Measurements from ENCODE around the gene BCL2L13. TPM values are rescaled to one million over a fixed set of nuclear protein-coding genes. Genes with fewer than 3 reads are reported as not detected.

BCL2L13 gene
- total RNA-seq, 2 experiments from 2014 or later: 36.1 to 38.3 TPM

- ChIA-PET CTCF (interaction anchor here (0.7 to 1.5 kb wide), 3 partner anchors 18 to 35 kb away, joined by 3 read pairs; no protein-coding TSS in a partner anchor), POLR2A (no interaction called here)
- Mint-ChIP-seq H3K4me3 (peak overlapping the region; percentile 43), H3K27ac (peak overlapping the region; percentile 91), H3K4me1 (ENCODE audit: low read depth) (peaks cover 19% of the 10 kb centered on the region), H3K9me3 (no peaks in the 10 kb centered on the region), H3K27me3 (no peaks in the 10 kb centered on the region), H3K36me3 (ENCODE audit: low read depth) (peaks cover 26% of the 10 kb centered on the region)
- DNase-seq (peak; percentile 66), ATAC-seq (peak; percentile 98)
- TF ChIP-seq CTCF (IDR thresholded peaks at IDR 0.05): no peak
- intact Hi-C loops (cut with micrococcal nuclease): loop anchor here (5.0 kb wide), 1 partner anchor 69 kb away; the partner anchor contains the start of gene BCL2L13
Measured at GRCh38 chr22:17705951-17706900, 67.7 kb downstream of the BCL2L13 start.

- peaks cover 26% of the 10 kb centered on the region for H3K36me3 Mint-ChIP-seq (ENCODE audit: low read depth)
- ATAC-seq (no peak), DNase-seq (no peak)
- no peaks in the 10 kb centered on the region for H3K27me3 Mint-ChIP-seq
- POLR2A ChIA-PET: no interaction called here
- intact Hi-C loops (cut with micrococcal nuclease): loop anchor here (5.0 kb wide), 1 partner anchor 70 kb away; the partner anchor contains the start of gene BCL2L13
- no peak overlapping the region for H3K4me3 Mint-ChIP-seq
- no peaks in the 10 kb centered on the region for H3K9me3 Mint-ChIP-seq
- TF ChIP-seq CTCF (IDR thresholded peaks at IDR 0.05): no peak
- H3K27ac Mint-ChIP-seq: peak overlapping the region; percentile 28
- CTCF ChIA-PET: interaction anchor here (0.8 to 1.5 kb wide), 2 partner anchors 28 to 34 kb away, joined by 3 read pairs; no protein-coding TSS in a partner anchor
- peaks cover 19% of the 10 kb centered on the region for H3K4me1 Mint-ChIP-seq (ENCODE audit: low read depth)
Measured at GRCh38 chr22:17706947-17707346, 68.4 kb downstream of the BCL2L13 start.

- Mint-ChIP-seq H3K4me1 (ENCODE audit: low read depth) (peaks cover 19% of the 10 kb centered on the region), H3K36me3 (ENCODE audit: low read depth) (peaks cover 26% of the 10 kb centered on the region), H3K9me3 (no peaks in the 10 kb centered on the region), H3K27me3 (no peaks in the 10 kb centered on the region), H3K4me3 (no peak overlapping the region), H3K27ac (no peak overlapping the region)
- TF ChIP-seq CTCF (IDR thresholded peaks at IDR 0.05): no peak
- intact Hi-C loops (cut with micrococcal nuclease): loop anchor here (5.0 kb wide), 1 partner anchor 70 kb away; the partner anchor contains the start of gene BCL2L13
- DNase-seq: no peak
- ChIA-PET CTCF (interaction anchor here (0.8 to 1.5 kb wide), 2 partner anchors 28 to 34 kb away, joined by 3 read pairs; no protein-coding TSS in a partner anchor), POLR2A (no interaction called here)
- ATAC-seq: no peak
Measured at GRCh38 chr22:17707526-17707925, 69.0 kb downstream of the BCL2L13 start.

- Mint-ChIP-seq H3K27ac (no peak overlapping the region), H3K27me3 (no peaks in the 10 kb centered on the region), H3K4me1 (ENCODE audit: low read depth) (peaks cover 18% of the 10 kb centered on the region), H3K36me3 (ENCODE audit: low read depth) (peaks cover 18% of the 10 kb centered on the region), H3K4me3 (no peak overlapping the region), H3K9me3 (no peaks in the 10 kb centered on the region)
- ChIA-PET POLR2A (interaction anchor here (0.7 kb wide), 1 partner anchor 132 kb away, joined by 3 read pairs; no protein-coding TSS in a partner anchor), CTCF (no interaction called here)
- ATAC-seq (no peak), DNase-seq (no peak)
- no peak for TF ChIP-seq CTCF (IDR thresholded peaks at IDR 0.05)
- intact Hi-C loops (cut with micrococcal nuclease): no loop called here
Measured at GRCh38 chr22:17710023-17710422, 71.5 kb downstream of the BCL2L13 start.

- CTCF ChIA-PET: no interaction called here
- no peak overlapping the region for H3K27ac Mint-ChIP-seq
- POLR2A ChIA-PET: interaction anchor here (0.7 kb wide), 1 partner anchor 123 kb away, joined by 3 read pairs; no protein-coding TSS in a partner anchor
- no peak overlapping the region for H3K4me3 Mint-ChIP-seq
- ATAC-seq (no peak), DNase-seq (no peak)
- no peaks in the 10 kb centered on the region for H3K27me3 Mint-ChIP-seq
- H3K36me3 Mint-ChIP-seq (ENCODE audit: low read depth): peaks cover 9% of the 10 kb centered on the region
- no peaks in the 10 kb centered on the region for H3K4me1 Mint-ChIP-seq (ENCODE audit: low read depth)
- no peak for TF ChIP-seq CTCF (IDR thresholded peaks at IDR 0.05)
- intact Hi-C loops (cut with micrococcal nuclease): no loop called here
- H3K9me3 Mint-ChIP-seq: no peaks in the 10 kb centered on the region
Measured at GRCh38 chr22:17712441-17712840, 73.9 kb downstream of the BCL2L13 start.
